Measurements from ENCODE around the gene TMPRSS13. TPM values are rescaled to one million over a fixed set of nuclear protein-coding genes. Genes with fewer than 3 reads are reported as not detected.

The TMPRSS13 gene
- polyA plus RNA-seq, 2 donors = 13.5 to 16.7 TPM

DNA sequence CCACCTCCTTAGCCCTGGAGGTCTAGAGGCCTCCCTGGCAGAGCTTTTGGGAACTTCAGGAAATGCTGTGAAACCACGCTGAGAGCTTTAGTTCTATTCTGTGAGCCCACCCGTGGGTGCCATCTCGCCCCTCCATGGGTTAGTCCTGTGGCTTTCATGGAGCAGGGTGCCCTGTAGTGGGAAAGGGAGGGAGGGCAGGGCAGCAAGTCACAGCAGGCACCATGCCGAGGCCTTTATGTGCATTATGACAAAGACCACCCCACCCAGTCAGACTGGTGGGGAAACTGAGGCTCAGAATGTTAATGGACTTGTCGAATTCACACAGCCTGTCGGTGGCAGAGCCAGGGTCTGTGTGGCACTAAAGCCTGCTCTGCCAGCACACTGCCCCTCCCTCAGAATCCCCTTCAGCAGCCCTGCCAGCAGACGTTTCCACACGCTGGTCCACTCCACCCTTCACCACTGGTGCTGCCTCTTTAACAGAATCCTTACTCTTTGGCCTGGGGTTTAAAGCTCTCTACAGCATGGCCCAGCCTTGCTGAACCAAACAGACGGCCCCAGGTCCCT lies 13.4 kb downstream of the TMPRSS13 start:
- Histone ChIP-seq H3K4me1 (ENCODE audit: control insufficient read depth in 2 of 2, insufficient read depth in 2 of 2, low read length in 1 of 2) (no peaks in the 10 kb centered on the region), H3K27ac (ENCODE audit: low read depth in 2 of 2, low read length in 1 of 2) (no peak overlapping the region), H3K4me3 (ENCODE audit: low read depth in 1 of 2, low read length in 2 of 2) (no peak overlapping the region), H3K36me3 (ENCODE audit: control insufficient read depth in 2 of 2, insufficient read depth in 2 of 2, low read length in 1 of 2) (peaks cover 0 to 10% of the 10 kb centered on the region in 2 donors), H3K9me3 (ENCODE audit: control insufficient read depth in 2 of 2, insufficient read depth in 1 of 2, low read depth in 1 of 2, low read length in 1 of 2) (no peaks in the 10 kb centered on the region), H3K27me3 (ENCODE audit: control insufficient read depth in 1 of 2, insufficient read depth in 2 of 2, low read length in 2 of 2) (no peaks in the 10 kb centered on the region)
- 88 to 89% methylated on average over 9 of the region's 9 CpGs for WGBS, 2 donors

DNA sequence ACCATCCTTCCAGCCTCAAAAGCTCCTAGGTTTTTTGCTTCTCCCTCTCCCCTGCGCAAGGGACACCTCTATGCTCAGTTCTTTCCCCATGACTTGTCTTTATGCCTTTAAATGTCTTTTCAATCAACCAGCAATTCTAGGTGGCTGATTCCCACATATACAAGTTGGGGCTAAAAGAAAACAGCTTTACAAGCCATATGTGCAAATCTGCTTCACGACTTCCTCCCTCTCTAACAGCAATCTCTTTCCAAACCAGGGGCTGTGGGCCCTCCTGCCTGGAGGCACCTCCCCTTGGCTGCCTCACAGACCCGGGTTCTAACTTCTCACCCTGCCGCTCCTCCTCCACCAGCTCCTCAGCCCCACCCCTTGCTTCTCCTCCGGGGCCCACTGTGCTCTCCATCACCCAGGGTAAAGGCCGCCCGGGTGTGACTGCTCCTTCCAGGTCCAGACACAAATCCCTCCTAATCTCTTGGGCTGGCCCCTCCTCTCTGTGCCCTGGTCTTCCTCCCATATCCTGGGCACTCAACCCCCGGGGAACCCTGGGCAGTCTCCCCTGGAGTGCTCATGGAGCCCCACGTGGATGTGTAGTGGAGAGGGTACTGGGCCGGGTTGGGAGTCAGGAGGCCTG lies 14.1 kb downstream of the TMPRSS13 start:
- Histone ChIP-seq H3K36me3 (ENCODE audit: control insufficient read depth in 2 of 2, insufficient read depth in 2 of 2, low read length in 1 of 2) (peaks cover 0 to 10% of the 10 kb centered on the region in 2 donors), H3K9me3 (ENCODE audit: control insufficient read depth in 2 of 2, insufficient read depth in 1 of 2, low read depth in 1 of 2, low read length in 1 of 2) (no peaks in the 10 kb centered on the region), H3K27ac (ENCODE audit: low read depth in 2 of 2, low read length in 1 of 2) (no peak overlapping the region), H3K4me3 (ENCODE audit: low read depth in 1 of 2, low read length in 2 of 2) (no peak overlapping the region), H3K27me3 (ENCODE audit: control insufficient read depth in 1 of 2, insufficient read depth in 2 of 2, low read length in 2 of 2) (no peaks in the 10 kb centered on the region), H3K4me1 (ENCODE audit: control insufficient read depth in 2 of 2, insufficient read depth in 2 of 2, low read length in 1 of 2) (no peaks in the 10 kb centered on the region)
- WGBS, 2 donors = 55 to 66% methylated on average over 10 of the region's 10 CpGs

DNA sequence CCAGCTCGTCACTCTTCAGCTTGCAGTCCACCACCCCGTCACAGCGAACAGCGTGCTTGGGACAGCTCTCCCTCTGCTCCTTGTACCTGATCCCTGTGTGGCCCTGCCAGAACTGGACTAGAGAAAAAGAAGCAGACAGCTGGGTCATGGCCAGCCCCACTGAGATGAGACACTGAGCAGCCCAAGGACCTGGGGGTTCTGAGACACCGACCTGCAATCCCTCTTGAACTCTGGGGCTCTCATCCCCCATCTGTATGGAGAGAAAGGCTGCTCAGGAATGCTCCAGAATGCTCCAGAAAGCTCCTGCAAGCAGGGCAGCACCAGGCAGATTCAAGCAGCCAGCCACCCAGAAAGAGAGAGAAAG lies 14.8 kb downstream of the TMPRSS13 start:
- no peaks in the 10 kb centered on the region for H3K27me3 ChIP-seq (ENCODE audit: control insufficient read depth in 1 of 2, insufficient read depth in 2 of 2, low read length in 2 of 2)
- H3K36me3 ChIP-seq (ENCODE audit: control insufficient read depth in 2 of 2, insufficient read depth in 2 of 2, low read length in 1 of 2) = peaks cover 0 to 12% of the 10 kb centered on the region in 2 donors
- H3K9me3 ChIP-seq (ENCODE audit: control insufficient read depth in 2 of 2, insufficient read depth in 1 of 2, low read depth in 1 of 2, low read length in 1 of 2) = no peaks in the 10 kb centered on the region
- H3K4me1 ChIP-seq (ENCODE audit: control insufficient read depth in 2 of 2, insufficient read depth in 2 of 2, low read length in 1 of 2) = no peaks in the 10 kb centered on the region
- WGBS, 2 donors = 98% methylated on average over 5 of the region's 5 CpGs
- H3K4me3 ChIP-seq (ENCODE audit: low read depth in 1 of 2, low read length in 2 of 2) = no peak overlapping the region
- no peak overlapping the region for H3K27ac ChIP-seq (ENCODE audit: low read depth in 2 of 2, low read length in 1 of 2)

DNA sequence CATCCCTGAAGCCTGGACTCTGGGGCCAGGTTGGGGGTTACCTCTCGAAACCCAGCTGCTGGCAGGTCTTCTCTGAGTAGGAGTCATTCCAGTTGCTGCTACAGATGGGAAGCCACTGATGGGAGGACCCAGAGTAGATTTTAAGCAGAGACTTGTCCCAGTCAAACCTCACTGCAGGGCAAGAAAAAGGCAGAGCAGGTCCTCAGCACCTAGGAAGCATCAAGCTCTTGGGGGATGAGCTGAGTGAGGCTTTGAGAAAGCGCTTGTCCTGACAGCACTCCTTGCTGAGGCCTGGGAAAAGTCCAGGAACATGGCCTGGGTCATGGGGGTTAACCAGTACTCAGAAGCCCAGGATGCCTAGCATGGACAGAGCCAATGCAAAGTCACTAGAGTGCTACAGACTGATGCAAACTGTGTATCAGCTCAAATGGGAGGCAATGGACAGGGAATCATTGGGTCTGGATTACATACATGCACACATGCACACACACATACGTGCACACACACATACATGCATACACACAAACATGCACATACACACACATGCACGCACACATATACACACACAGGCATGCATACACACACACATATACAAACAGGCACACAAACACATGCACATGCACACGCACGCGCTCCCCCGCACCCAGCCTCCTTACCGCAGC lies 15.3 kb downstream of the TMPRSS13 start:
- peaks cover 0 to 12% of the 10 kb centered on the region in 2 donors for H3K36me3 ChIP-seq (ENCODE audit: control insufficient read depth in 2 of 2, insufficient read depth in 2 of 2, low read length in 1 of 2)
- 91 to 95% methylated on average over 9 of the region's 9 CpGs for WGBS, 2 donors
- H3K27me3 ChIP-seq (ENCODE audit: control insufficient read depth in 1 of 2, insufficient read depth in 2 of 2, low read length in 2 of 2) = no peaks in the 10 kb centered on the region
- H3K4me3 ChIP-seq (ENCODE audit: low read depth in 1 of 2, low read length in 2 of 2) = no peak overlapping the region
- no peak overlapping the region for H3K27ac ChIP-seq (ENCODE audit: low read depth in 2 of 2, low read length in 1 of 2)
- H3K4me1 ChIP-seq (ENCODE audit: control insufficient read depth in 2 of 2, insufficient read depth in 2 of 2, low read length in 1 of 2) = no peaks in the 10 kb centered on the region
- no peaks in the 10 kb centered on the region for H3K9me3 ChIP-seq (ENCODE audit: control insufficient read depth in 2 of 2, insufficient read depth in 1 of 2, low read depth in 1 of 2, low read length in 1 of 2)

DNA sequence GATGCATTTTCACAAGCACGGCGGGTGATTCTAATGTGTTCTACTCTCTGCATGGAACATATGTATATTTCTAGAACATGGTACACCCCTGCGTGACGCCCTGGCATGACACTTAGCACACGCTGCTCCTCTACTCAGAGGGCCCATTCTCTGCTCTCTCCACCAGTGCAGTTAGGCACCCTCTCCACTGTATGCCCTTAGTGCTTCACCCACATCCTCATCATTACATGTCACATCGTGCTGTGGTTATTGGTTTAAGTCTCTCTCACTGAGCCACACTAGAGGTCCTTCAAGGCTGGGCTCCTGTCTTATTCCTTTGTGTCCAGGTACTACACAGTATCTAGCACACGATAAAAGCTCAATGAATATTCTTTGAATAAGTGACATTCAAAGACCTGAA lies 16.7 kb downstream of the TMPRSS13 start:
- peaks cover 0 to 12% of the 10 kb centered on the region in 2 donors for H3K36me3 ChIP-seq (ENCODE audit: control insufficient read depth in 2 of 2, insufficient read depth in 2 of 2, low read length in 1 of 2)
- no peak overlapping the region for H3K4me3 ChIP-seq (ENCODE audit: low read depth in 1 of 2, low read length in 2 of 2)
- peaks cover 0 to 1% of the 10 kb centered on the region in 2 donors for H3K4me1 ChIP-seq (ENCODE audit: control insufficient read depth in 2 of 2, insufficient read depth in 2 of 2, low read length in 1 of 2)
- 96% methylated on average over 7 of the region's 7 CpGs for WGBS, 2 donors
- no peaks in the 10 kb centered on the region for H3K27me3 ChIP-seq (ENCODE audit: control insufficient read depth in 1 of 2, insufficient read depth in 2 of 2, low read length in 2 of 2)
- H3K27ac ChIP-seq (ENCODE audit: low read depth in 2 of 2, low read length in 1 of 2) = no peak overlapping the region
- no peaks in the 10 kb centered on the region for H3K9me3 ChIP-seq (ENCODE audit: control insufficient read depth in 2 of 2, insufficient read depth in 1 of 2, low read depth in 1 of 2, low read length in 1 of 2)

DNA sequence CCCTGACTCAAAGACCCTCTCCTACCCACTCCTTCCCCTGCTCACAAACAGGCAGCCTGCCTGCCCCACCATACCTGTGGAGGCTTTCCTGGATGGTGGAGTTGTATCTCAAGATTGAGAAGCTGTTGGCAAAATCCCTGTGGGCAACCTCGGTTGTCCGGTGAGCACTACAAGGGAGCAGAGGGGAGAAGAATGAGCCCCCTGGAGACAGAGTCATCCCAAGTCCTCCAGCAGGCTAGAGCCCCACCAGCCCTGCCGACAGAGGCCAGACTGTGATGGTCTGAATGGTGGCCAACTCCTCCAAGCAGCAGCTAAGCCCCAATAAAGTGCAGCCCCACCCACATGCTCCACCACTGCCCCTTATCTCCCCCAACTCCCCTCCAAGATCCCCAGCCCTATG lies 17.5 kb downstream of the TMPRSS13 start:
- Histone ChIP-seq H3K27ac (ENCODE audit: low read depth in 2 of 2, low read length in 1 of 2) (no peak overlapping the region), H3K4me3 (ENCODE audit: low read depth in 1 of 2, low read length in 2 of 2) (no peak overlapping the region), H3K4me1 (ENCODE audit: control insufficient read depth in 2 of 2, insufficient read depth in 2 of 2, low read length in 1 of 2) (peaks cover 0 to 2% of the 10 kb centered on the region in 2 donors), H3K27me3 (ENCODE audit: control insufficient read depth in 1 of 2, insufficient read depth in 2 of 2, low read length in 2 of 2) (no peaks in the 10 kb centered on the region), H3K9me3 (ENCODE audit: control insufficient read depth in 2 of 2, insufficient read depth in 1 of 2, low read depth in 1 of 2, low read length in 1 of 2) (no peaks in the 10 kb centered on the region), H3K36me3 (ENCODE audit: control insufficient read depth in 2 of 2, insufficient read depth in 2 of 2, low read length in 1 of 2) (peaks cover 0 to 12% of the 10 kb centered on the region in 2 donors)
- WGBS, 2 donors = 88 to 89% methylated on average over 3 of the region's 3 CpGs

DNA sequence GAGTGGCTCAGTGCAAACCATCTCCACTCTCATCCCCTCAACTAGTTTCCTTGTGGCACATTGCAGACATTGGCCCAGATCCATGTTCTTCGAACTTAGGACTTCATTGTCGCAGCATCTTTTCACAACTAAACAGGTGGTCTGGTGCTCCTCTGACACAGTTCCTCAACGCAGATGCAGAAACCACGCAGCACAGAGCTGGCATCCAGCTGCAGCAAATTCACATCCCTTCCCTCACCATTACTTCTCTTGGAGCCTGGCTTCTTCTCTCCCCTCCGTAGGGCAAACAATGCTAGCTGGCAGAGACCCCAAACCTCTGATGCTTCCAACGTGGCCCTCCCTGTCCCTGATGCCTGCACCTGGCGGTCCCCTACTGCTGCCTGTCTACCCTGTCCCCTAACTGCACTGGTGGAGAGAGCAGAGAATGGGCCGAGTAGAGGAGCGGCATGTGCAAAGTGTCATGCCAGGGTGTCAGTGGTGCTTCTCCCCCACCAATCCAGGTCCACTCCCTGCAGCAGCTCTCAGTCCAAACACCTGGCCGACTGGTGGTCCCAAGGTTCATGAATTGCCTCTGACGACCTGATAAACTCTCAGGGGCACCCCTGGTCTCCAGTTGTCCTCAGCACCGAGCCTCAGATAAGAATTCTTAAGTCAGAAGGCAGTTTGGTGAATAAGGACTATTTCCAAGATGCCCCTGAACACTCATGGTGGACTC lies 18.1 kb downstream of the TMPRSS13 start:
- no peaks in the 10 kb centered on the region for H3K27me3 ChIP-seq (ENCODE audit: control insufficient read depth in 1 of 2, insufficient read depth in 2 of 2, low read length in 2 of 2)
- H3K4me3 ChIP-seq (ENCODE audit: low read depth in 1 of 2, low read length in 2 of 2) = no peak overlapping the region
- no peak overlapping the region for H3K27ac ChIP-seq (ENCODE audit: low read depth in 2 of 2, low read length in 1 of 2)
- H3K9me3 ChIP-seq (ENCODE audit: control insufficient read depth in 2 of 2, insufficient read depth in 1 of 2, low read depth in 1 of 2, low read length in 1 of 2) = no peaks in the 10 kb centered on the region
- H3K4me1 ChIP-seq (ENCODE audit: control insufficient read depth in 2 of 2, insufficient read depth in 2 of 2, low read length in 1 of 2) = peaks cover 0 to 2% of the 10 kb centered on the region in 2 donors
- peaks cover 0 to 10% of the 10 kb centered on the region in 2 donors for H3K36me3 ChIP-seq (ENCODE audit: control insufficient read depth in 2 of 2, insufficient read depth in 2 of 2, low read length in 1 of 2)
- WGBS, 2 donors = 78 to 81% methylated on average over 12 of the region's 12 CpGs

DNA sequence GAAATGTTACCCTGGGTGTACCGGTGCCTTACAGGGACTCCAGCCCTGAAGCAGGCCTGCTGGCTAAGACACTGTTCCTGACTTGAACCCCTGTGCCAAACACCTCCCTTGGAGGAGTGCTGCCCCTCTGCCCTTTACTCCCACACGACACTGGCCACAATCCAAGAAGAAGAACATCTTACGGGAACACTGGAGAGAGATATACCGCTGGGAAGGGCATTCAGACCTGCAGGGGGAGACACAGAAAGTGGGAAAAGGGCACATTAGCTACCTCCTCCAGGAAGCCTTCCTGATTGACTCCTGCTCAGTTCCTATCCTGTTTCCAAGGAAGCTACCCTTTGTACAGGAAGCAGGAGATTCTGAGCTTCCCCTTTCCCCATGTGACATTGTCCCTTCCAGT lies 18.7 kb downstream of the TMPRSS13 start:
- WGBS, 2 donors = 73 to 79% methylated on average over 4 of the region's 4 CpGs
- no peak overlapping the region for H3K27ac ChIP-seq (ENCODE audit: low read depth in 2 of 2, low read length in 1 of 2)
- H3K4me3 ChIP-seq (ENCODE audit: low read depth in 1 of 2, low read length in 2 of 2) = no peak overlapping the region
- no peaks in the 10 kb centered on the region for H3K27me3 ChIP-seq (ENCODE audit: control insufficient read depth in 1 of 2, insufficient read depth in 2 of 2, low read length in 2 of 2)
- peaks cover 0 to 8% of the 10 kb centered on the region in 2 donors for H3K36me3 ChIP-seq (ENCODE audit: control insufficient read depth in 2 of 2, insufficient read depth in 2 of 2, low read length in 1 of 2)
- H3K9me3 ChIP-seq (ENCODE audit: control insufficient read depth in 2 of 2, insufficient read depth in 1 of 2, low read depth in 1 of 2, low read length in 1 of 2) = no peaks in the 10 kb centered on the region
- H3K4me1 ChIP-seq (ENCODE audit: control insufficient read depth in 2 of 2, insufficient read depth in 2 of 2, low read length in 1 of 2) = peaks cover 0 to 2% of the 10 kb centered on the region in 2 donors

DNA sequence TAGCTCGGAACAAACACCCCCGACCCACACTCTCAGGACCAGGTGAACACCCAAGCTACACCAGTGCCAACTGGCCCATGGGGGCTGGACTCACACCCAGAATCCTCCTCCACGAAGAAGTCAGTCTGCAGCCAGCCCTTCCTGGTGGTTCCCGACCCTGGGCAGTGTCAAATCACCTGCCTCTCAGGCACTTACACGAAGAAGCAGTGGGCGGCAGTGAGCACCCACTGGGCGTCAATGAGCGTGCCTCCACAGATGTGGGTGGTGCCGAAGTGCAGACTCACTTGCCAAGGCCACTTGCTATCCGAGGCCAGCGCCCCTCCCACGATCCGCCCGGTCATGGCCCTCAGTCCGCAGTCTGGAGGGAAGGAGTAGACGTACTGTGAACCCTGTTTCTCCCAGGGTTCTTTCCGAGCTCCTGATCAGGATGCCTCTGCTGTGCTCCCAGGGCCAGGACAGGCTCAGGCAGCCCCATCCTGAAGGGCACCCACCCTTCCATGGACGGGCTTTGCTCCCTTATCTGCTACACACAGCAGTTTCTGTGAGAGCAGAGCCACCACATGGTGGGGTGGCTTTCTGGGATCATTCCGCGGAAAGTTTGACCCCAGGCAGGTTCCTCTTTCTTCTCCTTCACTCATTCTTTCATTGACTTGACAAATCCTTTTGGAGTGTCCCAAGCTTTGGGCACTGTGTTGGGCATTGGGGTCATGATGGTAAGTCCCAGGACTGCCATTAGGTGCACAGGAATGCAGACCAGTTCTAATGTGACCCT lies 19.4 kb downstream of the TMPRSS13 start:
- no peaks in the 10 kb centered on the region for H3K27me3 ChIP-seq (ENCODE audit: control insufficient read depth in 1 of 2, insufficient read depth in 2 of 2, low read length in 2 of 2)

More for the DNA sequence above, 19.4 kb downstream of the TMPRSS13 start:
- Histone ChIP-seq H3K4me1 (ENCODE audit: control insufficient read depth in 2 of 2, insufficient read depth in 2 of 2, low read length in 1 of 2) (peaks cover 0 to 2% of the 10 kb centered on the region in 2 donors), H3K27ac (ENCODE audit: low read depth in 2 of 2, low read length in 1 of 2) (no peak overlapping the region), H3K36me3 (ENCODE audit: control insufficient read depth in 2 of 2, insufficient read depth in 2 of 2, low read length in 1 of 2) (peaks cover 0 to 8% of the 10 kb centered on the region in 2 donors), H3K9me3 (ENCODE audit: control insufficient read depth in 2 of 2, insufficient read depth in 1 of 2, low read depth in 1 of 2, low read length in 1 of 2) (no peaks in the 10 kb centered on the region), H3K4me3 (ENCODE audit: low read depth in 1 of 2, low read length in 2 of 2) (no peak overlapping the region)
- WGBS, 2 donors = 85 to 87% methylated on average over 20 of the region's 20 CpGs
